Astrocyte (in vitro differentiated cells and primary cell): ENCODE results near the gene SLFN5. TPM values are rescaled to one million over a fixed set of nuclear protein-coding genes. Genes with fewer than 3 reads are reported as not detected.

ENCODE experiments used
- DNase-seq: peaks from one replicate; pipeline ENCODE4 v3.0.0-alpha.2; 2010; ENCODE audit warnings: low read depth
- FAIRE-seq: peaks from 2 replicates; lab custom pipeline; 2011; peaks lifted over from hg19 to GRCh38; lab: Jason Lieb, UNC
- H2AFZ ChIP-seq: 2 replicates; pipeline ENCODE4 v1.6.0; 2012; ENCODE audit warnings: low read depth, low read length, inconsistent platforms
- H3K27ac ChIP-seq: 2 replicates; pipeline ENCODE4 v1.5.1; 2011; ENCODE audit warnings: low read depth, low read length, inconsistent platforms
- H3K27me3 ChIP-seq: 2 replicates; pipeline ENCODE4 v1.6.0; 2011; ENCODE audit warnings: low read length, inconsistent platforms; ENCODE audit not compliant: insufficient read depth
- H3K36me3 ChIP-seq: 2 replicates; pipeline ENCODE4 v1.5.1; 2011; ENCODE audit warnings: low read length, inconsistent platforms; ENCODE audit not compliant: insufficient read depth
- H3K4me1 ChIP-seq: 2 replicates; pipeline ENCODE4 v1.5.1; 2011; ENCODE audit warnings: low read length, inconsistent platforms; ENCODE audit not compliant: insufficient read depth
- H3K4me2 ChIP-seq: 2 replicates; pipeline ENCODE4 v1.6.0; 2012; ENCODE audit warnings: low read length, inconsistent platforms
- H3K4me3 ChIP-seq: 2 replicates; pipeline ENCODE4 v1.5.1; 2011; ENCODE audit warnings: low read depth, mild to moderate bottlenecking, low read length, inconsistent platforms; ENCODE audit not compliant: insufficient read depth
- H3K79me2 ChIP-seq: 2 replicates; pipeline ENCODE4 v1.6.0; 2012; ENCODE audit warnings: mild to moderate bottlenecking, low read length, inconsistent platforms; ENCODE audit not compliant: insufficient read depth
- H3K9ac ChIP-seq: 2 replicates; pipeline ENCODE4 v1.6.0; 2012; ENCODE audit warnings: mild to moderate bottlenecking, low read length, inconsistent platforms
- H3K9me3 ChIP-seq: 2 replicates; pipeline ENCODE4 v1.5.1; 2012; ENCODE audit warnings: low read depth, mild to moderate bottlenecking, low read length, inconsistent platforms; ENCODE audit not compliant: insufficient read depth
- H4K20me1 ChIP-seq: 2 replicates; pipeline ENCODE4 v1.6.0; 2012; ENCODE audit warnings: low read length, inconsistent platforms; ENCODE audit not compliant: insufficient read depth
- H3K27ac Mint-ChIP-seq: one replicate; pipeline ENCODE4 v1.8.0; 2021; ENCODE audit warnings: mild to moderate bottlenecking, mixed read lengths; ENCODE audit not compliant: unreplicated experiment
- H3K27me3 Mint-ChIP-seq: one replicate; pipeline ENCODE4 v1.8.0; 2021; ENCODE audit warnings: low read depth, mixed read lengths; ENCODE audit not compliant: unreplicated experiment
- H3K36me3 Mint-ChIP-seq: one replicate; pipeline ENCODE4 v1.8.0; 2021; ENCODE audit warnings: low read depth, mixed read lengths; ENCODE audit not compliant: unreplicated experiment
- H3K4me1 Mint-ChIP-seq: one replicate; pipeline ENCODE4 v1.8.0; 2021; ENCODE audit warnings: low read depth, mixed read lengths; ENCODE audit not compliant: unreplicated experiment
- H3K4me3 Mint-ChIP-seq: one replicate; pipeline ENCODE4 v1.8.0; 2021; ENCODE audit warnings: mild to moderate bottlenecking, moderate library complexity, mixed read lengths; ENCODE audit not compliant: unreplicated experiment
- H3K9me3 Mint-ChIP-seq: one replicate; pipeline ENCODE4 v1.8.0; 2021; ENCODE audit warnings: mild to moderate bottlenecking, mixed read lengths; ENCODE audit not compliant: unreplicated experiment
- EZH2 ChIP-seq: IDR thresholded peaks from 2 replicates; pipeline ENCODE4 v1.6.1; 2012; ENCODE audit warnings: mild to moderate bottlenecking, low read length, inconsistent platforms; ENCODE audit not compliant: insufficient read depth
- total RNA-seq: library from RNA; stranded (reverse); gene quantifications from 2 replicates; pipeline ENCODE4 v1.2.1, GENCODE V29; 2021
- TF ChIP-seq, protein P1 (sequence below): IDR thresholded peaks from 2 replicates; pipeline ENCODE4 v1.5.1; 2011; ENCODE audit warnings: low read depth, mild to moderate bottlenecking, inconsistent platforms, low read length, moderate library complexity; ENCODE audit not compliant: insufficient read depth

The SLFN5 gene
- total RNA-seq, 1 donor from 2014 or later, result 108 TPM

DNA sequence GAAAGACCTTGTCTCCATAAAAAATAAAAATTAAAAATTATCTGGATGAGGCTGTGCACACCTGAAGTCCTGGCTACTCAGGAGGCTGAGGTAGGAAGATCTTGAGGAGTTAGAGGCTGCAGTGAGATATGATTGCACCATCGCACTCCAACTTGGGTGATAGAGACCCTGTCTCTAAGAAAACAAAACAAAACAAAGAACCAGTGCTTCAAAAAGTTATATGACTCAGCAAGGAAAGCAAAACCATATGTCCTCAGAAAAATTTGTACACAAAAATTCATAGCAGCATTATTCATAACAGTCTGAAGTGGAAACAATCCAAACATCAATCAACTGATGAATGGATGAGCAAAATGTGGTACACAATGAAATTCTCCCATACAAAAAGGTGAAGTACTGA is 48.9 kb downstream of the SLFN5 start:
- DNase-seq (no peak), FAIRE-seq (peak; percentile 47)
- H3K27ac ChIP-seq, result no peak overlapping the region
- H2AFZ ChIP-seq, result no peak overlapping the region
- no peaks in the 10 kb centered on the region for H3K36me3 Mint-ChIP-seq
- H3K36me3 ChIP-seq, result no peaks in the 10 kb centered on the region
- no peak for TF ChIP-seq EZH2
- TF ChIP-seq, protein P1, sequence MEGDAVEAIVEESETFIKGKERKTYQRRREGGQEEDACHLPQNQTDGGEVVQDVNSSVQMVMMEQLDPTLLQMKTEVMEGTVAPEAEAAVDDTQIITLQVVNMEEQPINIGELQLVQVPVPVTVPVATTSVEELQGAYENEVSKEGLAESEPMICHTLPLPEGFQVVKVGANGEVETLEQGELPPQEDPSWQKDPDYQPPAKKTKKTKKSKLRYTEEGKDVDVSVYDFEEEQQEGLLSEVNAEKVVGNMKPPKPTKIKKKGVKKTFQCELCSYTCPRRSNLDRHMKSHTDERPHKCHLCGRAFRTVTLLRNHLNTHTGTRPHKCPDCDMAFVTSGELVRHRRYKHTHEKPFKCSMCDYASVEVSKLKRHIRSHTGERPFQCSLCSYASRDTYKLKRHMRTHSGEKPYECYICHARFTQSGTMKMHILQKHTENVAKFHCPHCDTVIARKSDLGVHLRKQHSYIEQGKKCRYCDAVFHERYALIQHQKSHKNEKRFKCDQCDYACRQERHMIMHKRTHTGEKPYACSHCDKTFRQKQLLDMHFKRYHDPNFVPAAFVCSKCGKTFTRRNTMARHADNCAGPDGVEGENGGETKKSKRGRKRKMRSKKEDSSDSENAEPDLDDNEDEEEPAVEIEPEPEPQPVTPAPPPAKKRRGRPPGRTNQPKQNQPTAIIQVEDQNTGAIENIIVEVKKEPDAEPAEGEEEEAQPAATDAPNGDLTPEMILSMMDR, result no peak
- peaks cover 5% of the 10 kb centered on the region for H3K9me3 Mint-ChIP-seq
- H3K4me1 ChIP-seq, result no peaks in the 10 kb centered on the region
- H4K20me1 ChIP-seq, result no peaks in the 10 kb centered on the region
- H3K9me3 ChIP-seq, result peaks cover 2% of the 10 kb centered on the region
- H3K27me3 Mint-ChIP-seq, result peaks cover 10% of the 10 kb centered on the region
- no peak overlapping the region for H3K9ac ChIP-seq
- H3K4me3 ChIP-seq, result no peak overlapping the region
- no peak overlapping the region for H3K4me2 ChIP-seq
- H3K27me3 ChIP-seq, result no peaks in the 10 kb centered on the region
- H3K4me3 Mint-ChIP-seq, result no peak overlapping the region
- no peaks in the 10 kb centered on the region for H3K4me1 Mint-ChIP-seq
- no peaks in the 10 kb centered on the region for H3K79me2 ChIP-seq
- H3K27ac Mint-ChIP-seq, result no peak overlapping the region

DNA sequence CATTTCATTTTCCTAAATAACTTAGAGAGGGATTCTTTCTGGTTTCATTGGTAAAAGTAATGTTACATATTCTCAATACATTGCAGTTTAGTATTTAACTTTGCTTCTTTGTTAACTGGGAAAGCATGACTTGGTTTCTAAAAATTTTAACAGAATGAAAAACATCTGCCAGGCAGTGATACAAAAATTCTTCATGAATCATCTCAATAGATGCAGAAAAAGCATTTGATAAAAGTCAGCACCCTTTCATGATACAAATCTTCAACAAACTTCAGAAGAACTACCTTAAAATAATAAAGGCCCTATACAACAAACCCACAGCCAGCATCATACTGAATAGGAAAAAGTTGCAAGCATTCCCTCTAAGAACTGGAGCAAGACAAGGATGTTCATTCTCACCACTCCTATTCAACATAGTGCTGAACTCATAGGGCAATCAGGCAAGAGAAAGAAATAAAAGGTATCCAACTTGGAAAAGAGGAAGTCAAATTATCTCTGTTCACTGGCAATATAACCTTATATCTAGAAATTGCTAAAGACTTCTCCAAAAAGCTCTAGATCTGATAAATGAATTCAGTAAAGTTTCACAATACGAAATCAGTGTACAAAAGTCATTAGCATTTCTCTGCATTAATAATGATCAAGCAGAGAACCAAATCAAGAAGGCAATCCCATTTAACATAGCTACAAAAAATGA is 50.4 kb downstream of the SLFN5 start:
- H3K36me3 Mint-ChIP-seq, result no peaks in the 10 kb centered on the region
- no peak overlapping the region for H3K27ac Mint-ChIP-seq
- no peak for TF ChIP-seq EZH2
- TF ChIP-seq, protein P1, result no peak
- H4K20me1 ChIP-seq, result no peaks in the 10 kb centered on the region
- H3K4me3 ChIP-seq, result no peak overlapping the region
- H3K79me2 ChIP-seq, result no peaks in the 10 kb centered on the region
- no peak overlapping the region for H3K9ac ChIP-seq
- no peaks in the 10 kb centered on the region for H3K27me3 ChIP-seq
- FAIRE-seq (no peak), DNase-seq (no peak)
- H2AFZ ChIP-seq, result no peak overlapping the region
- no peaks in the 10 kb centered on the region for H3K4me1 ChIP-seq
- H3K36me3 ChIP-seq, result no peaks in the 10 kb centered on the region
- H3K4me3 Mint-ChIP-seq, result no peak overlapping the region
- peaks cover 12% of the 10 kb centered on the region for H3K9me3 Mint-ChIP-seq
- H3K4me1 Mint-ChIP-seq, result peaks cover 3% of the 10 kb centered on the region
- H3K27me3 Mint-ChIP-seq, result peaks cover 15% of the 10 kb centered on the region
- H3K4me2 ChIP-seq, result no peak overlapping the region
- peaks cover 2% of the 10 kb centered on the region for H3K9me3 ChIP-seq
- no peak overlapping the region for H3K27ac ChIP-seq

DNA sequence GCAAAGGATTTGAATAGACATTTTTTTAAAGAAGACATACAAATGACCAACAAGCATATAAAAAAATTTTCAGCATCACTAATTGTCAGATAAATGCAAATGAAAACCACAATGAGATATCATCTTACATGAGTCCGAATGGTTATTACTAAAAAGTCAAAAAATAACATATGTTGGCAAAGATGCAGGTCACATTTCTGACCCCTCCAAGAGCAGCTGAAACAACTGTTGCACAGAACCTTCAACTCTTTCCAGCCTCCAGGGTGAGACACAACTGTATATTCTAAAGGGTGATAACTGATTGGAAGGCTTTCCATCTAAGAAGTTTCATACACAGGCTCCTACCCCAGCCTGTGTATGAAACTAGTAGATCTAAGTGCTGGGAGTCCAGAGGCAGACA is 51.9 kb downstream of the SLFN5 start:
- no peaks in the 10 kb centered on the region for H3K79me2 ChIP-seq
- no peaks in the 10 kb centered on the region for H4K20me1 ChIP-seq
- peaks cover 17% of the 10 kb centered on the region for H3K27me3 Mint-ChIP-seq
- no peaks in the 10 kb centered on the region for H3K27me3 ChIP-seq
- no peak overlapping the region for H3K27ac Mint-ChIP-seq
- FAIRE-seq (no peak), DNase-seq (no peak)
- H3K4me3 ChIP-seq, result no peak overlapping the region
- H3K4me2 ChIP-seq, result no peak overlapping the region
- H3K4me1 ChIP-seq, result no peaks in the 10 kb centered on the region
- no peak overlapping the region for H3K27ac ChIP-seq
- H2AFZ ChIP-seq, result no peak overlapping the region
- H3K9me3 ChIP-seq, result peaks cover 2% of the 10 kb centered on the region
- peaks cover 15% of the 10 kb centered on the region for H3K9me3 Mint-ChIP-seq
- no peak overlapping the region for H3K9ac ChIP-seq
- H3K4me3 Mint-ChIP-seq, result no peak overlapping the region
- TF ChIP-seq, protein P1, result no peak
- no peaks in the 10 kb centered on the region for H3K36me3 Mint-ChIP-seq
- H3K36me3 ChIP-seq, result no peaks in the 10 kb centered on the region
- H3K4me1 Mint-ChIP-seq, result peaks cover 4% of the 10 kb centered on the region
